ENCODE data around the gene RRP12. TPM values are rescaled to one million over a fixed set of nuclear protein-coding genes. Genes with fewer than 3 reads are reported as not detected.

The RRP12 gene
- total RNA-seq, 1 donor from 2014 or later, result 10.4 TPM

GRCh38 chr10:97311111-97311626 is 90.0 kb downstream of the RRP12 start:
- DNase-seq, result no peak

GRCh38 chr10:97307866-97308780 is 93.0 kb downstream of the RRP12 start:
- DNase-seq, result no peak

- no peak for DNase-seq
These were observed 93.7 kb downstream of the RRP12 start for GRCh38 chr10:97307441-97307840.

Other genes with a start within 250 kb of the RRP12 start
- under 0.01 TPM in 1 of 2 replicates, not detected in the other for gene SLIT1, start 215.4 kb downstream of the RRP12 start, total RNA-seq
- gene ARHGAP19, start 108.7 kb downstream of the RRP12 start, total RNA-seq, result 11.4 and 18.1 TPM in 2 replicates
- gene FRAT1, start 82.1 kb downstream of the RRP12 start, total RNA-seq, result 5.4 and 6.6 TPM in 2 replicates
- gene FRAT2, start 66.6 kb downstream of the RRP12 start, total RNA-seq, result 17.1 and 28.8 TPM in 2 replicates
- gene PGAM1, start 24.9 kb upstream of the RRP12 start, total RNA-seq, result 218 and 349 TPM in 2 replicates
- 29.4 and 35.7 TPM in 2 replicates for gene EXOSC1, start 44.7 kb upstream of the RRP12 start, total RNA-seq
- 38.7 and 39.8 TPM in 2 replicates for gene ZDHHC16, start 44.8 kb upstream of the RRP12 start, total RNA-seq
- gene MMS19, start 97.1 kb upstream of the RRP12 start, total RNA-seq, result 95.5 and 102 TPM in 2 replicates
- gene UBTD1, start 97.6 kb upstream of the RRP12 start, total RNA-seq, result 63.4 and 78.1 TPM in 2 replicates
- 0.34 and 1.1 TPM in 2 replicates for gene ANKRD2, start 171.4 kb upstream of the RRP12 start, total RNA-seq
- 0.85 and 0.88 TPM in 2 replicates for gene HOGA1, start 183.0 kb upstream of the RRP12 start, total RNA-seq
- 0.09 and 0.34 TPM in 2 replicates for gene C10orf62, start 188.4 kb upstream of the RRP12 start, total RNA-seq
- gene MORN4, start 232.2 kb upstream of the RRP12 start, total RNA-seq, result 0.98 and 3.6 TPM in 2 replicates
- 16.7 and 19.7 TPM in 2 replicates for gene PI4K2A, start 239.3 kb upstream of the RRP12 start, total RNA-seq

All from dermis blood vessel endothelial cell (primary cell).